ENCODE measurements around the gene KCP.
A peak's percentile ranks its signal among the peaks of the same experiment; 100 is the strongest.

The KCP gene

DNA sequence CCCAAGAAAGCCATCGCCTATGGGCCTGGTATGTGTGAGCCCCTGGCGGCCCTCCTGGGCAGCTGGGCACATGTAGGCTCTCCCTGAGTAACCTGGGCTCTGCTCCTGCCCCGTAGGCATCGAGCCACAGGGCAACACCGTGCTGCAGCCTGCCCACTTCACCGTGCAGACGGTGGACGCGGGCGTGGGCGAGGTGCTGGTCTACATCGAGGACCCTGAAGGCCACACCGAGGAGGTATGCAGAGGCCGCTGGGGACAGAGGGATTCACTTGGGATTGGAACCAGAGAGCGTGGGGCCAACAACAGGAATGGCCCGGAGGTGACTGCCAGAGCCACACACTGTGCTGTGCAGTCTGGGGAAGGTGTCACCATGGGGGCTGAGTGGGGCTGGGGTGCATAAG, 73.0 kb downstream of the KCP start:
- no peak for DNase-seq

DNA sequence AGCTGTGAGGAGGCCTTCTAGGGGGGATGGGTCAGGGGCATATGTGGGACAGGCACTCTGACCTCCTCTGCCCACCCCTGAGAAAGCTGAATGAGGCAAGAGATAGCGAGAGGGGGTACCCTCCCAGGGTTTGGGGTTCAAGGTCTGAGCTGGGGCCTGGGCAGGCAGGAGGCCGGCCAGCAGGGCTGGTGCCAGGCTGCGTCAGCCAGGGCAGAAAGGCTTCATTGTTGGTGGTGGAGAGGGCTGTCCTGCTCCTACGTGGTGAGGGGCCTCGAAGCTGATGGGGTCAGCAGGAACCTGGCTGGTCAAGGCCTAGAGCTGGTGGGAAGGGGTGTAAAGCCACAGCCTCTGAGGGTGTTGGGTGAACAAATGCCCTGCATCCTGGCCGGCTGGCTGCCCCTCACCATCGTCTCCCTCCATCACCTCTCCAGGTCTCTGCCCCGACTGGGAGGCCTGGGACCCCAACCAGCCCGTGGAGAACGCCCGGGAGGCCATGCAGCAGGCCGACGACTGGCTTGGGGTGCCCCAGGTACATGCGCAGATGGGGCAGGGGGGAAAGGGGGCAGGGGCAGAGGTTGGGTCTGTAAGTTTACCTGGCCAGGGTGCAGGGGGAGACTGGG, 73.7 kb downstream of the KCP start:
- no peak for DNase-seq

DNA sequence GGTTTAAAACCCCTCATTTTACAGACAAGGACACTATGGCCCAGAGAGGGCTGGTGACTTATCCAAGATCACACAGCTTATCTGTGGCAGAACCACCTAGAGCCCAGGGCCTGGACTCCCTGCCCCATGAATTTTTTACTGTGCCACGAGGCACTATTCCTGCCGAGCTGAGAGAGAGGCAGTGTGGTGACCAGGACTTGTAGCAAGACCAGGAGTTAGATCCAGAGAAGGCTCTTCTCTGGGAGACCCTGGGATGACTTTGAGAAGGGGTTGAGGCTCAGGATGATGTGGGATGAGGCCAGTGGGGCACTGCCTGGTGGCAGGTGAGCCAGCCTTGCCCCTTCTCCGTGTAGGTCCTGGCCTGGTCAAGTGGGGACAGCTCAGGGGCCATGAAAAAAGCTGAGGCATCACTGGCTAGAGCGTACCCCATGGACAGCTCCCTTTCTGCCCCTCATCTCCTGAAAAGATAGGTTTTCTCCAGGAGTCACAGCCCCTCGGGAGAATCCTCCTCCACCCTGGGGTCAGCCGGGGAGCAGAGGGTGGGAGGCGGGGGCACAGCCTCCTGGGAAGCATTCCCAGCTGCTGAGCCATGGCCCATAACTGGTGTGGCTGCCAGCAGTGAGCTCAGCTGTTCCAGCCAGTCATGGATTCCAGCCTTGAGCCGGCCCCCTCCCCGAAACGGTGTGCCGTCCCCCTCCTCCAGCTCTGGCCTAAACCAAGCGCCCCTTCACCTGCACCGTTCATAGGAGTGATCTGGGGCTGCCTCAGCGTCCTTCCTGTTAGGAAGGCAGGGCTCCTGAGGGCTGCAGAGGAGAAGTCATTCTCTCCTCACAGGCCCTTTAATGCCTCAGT, 74.5 kb downstream of the KCP start:
- peak; percentile 52 for DNase-seq

DNA sequence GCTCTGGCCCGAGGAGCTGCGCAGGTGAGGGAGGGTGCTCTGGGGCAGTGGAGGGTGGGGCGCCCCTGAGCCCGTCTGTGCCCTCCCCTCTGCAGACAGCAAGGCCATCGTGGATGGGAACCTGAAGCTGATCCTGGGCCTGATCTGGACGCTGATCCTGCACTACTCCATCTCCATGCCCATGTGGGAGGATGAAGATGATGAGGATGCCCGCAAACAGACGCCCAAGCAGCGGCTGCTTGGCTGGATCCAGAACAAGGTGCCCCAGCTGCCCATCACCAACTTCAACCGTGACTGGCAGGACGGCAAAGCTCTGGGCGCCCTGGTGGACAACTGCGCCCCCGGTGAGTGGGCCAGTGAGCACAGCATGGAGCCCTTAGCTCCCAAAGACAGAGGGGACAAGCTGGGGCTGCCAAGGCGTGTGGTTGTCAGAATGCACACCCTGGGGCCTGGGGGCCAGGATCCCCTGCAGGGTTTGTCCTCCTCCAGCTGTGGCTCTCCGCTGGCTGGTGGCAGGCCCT, 75.2 kb downstream of the KCP start:
- DNase-seq: no peak

DNA sequence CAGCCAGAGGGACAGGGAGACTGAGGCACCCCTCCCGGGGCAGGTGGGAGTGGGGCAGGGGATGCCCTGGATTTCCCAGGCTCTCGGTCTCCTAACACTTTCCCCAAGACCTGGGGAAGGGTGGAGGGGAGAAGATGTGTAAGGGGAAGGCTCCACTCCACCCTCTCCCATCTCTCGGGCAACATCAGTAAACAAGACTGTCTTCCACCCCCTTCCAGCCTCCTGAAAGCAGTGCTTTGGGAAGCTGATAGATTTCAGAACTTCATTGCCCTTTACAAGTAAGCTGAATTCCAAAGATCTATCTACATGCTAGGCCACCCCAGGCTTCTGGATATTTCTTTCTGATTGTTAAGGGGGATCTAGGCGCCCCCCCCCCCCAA, 76.6 kb downstream of the KCP start:
- DNase-seq: no peak

DNA sequence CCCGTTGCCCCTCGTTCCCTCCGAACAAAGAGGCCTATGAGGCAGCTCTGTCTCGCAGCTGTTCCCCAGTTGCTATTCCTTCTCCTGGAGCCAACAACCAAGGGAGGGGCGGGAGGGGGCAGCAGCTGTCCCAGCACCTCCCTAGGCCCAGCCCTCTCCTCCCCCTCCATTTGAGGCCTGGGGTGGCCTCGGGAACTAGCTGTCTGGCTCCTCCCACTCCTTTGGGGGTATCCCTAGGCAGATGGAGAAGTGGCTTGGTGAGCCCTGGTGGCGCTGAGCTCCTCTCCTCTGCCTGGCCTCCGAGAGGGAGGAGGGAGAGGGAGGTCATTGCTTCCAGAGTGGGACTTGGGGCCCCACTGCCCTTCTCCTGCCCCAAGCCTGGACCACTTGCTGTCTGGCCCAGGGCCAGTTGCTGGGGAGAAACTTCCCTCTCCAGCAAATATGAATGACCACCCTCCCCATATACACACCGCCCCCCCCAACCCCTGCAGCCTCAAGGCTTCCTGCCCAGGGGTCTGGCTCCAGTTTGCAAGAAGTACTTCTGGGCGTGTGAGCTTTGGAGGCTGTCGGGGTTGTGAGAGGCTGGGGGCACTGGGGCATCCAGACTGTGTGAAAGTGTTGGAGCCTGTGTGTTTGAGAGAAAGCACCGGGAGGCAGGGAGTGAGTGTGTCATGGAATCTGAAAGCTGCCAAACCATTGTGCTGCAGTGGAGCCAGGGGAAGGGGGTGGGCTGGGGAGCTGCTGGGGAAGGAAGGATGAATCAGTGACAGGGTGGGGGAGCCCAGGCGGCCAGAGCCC, 77.2 kb downstream of the KCP start:
- peak; percentile 87 for DNase-seq

DNA sequence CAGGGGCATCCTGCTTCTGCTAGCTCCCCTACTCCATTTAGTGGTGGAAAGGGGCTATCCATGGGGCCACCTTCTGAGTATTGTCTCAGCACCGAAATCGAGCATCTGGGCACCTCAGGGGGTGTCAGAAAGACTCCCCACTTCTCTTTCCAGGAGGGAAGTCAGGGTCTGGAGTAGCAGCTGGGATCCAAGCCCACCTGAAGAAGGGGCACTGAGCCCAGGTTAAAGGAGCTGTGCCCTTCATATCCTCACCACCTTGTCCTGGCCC, 77.7 kb downstream of the KCP start:
- no peak for DNase-seq

DNA sequence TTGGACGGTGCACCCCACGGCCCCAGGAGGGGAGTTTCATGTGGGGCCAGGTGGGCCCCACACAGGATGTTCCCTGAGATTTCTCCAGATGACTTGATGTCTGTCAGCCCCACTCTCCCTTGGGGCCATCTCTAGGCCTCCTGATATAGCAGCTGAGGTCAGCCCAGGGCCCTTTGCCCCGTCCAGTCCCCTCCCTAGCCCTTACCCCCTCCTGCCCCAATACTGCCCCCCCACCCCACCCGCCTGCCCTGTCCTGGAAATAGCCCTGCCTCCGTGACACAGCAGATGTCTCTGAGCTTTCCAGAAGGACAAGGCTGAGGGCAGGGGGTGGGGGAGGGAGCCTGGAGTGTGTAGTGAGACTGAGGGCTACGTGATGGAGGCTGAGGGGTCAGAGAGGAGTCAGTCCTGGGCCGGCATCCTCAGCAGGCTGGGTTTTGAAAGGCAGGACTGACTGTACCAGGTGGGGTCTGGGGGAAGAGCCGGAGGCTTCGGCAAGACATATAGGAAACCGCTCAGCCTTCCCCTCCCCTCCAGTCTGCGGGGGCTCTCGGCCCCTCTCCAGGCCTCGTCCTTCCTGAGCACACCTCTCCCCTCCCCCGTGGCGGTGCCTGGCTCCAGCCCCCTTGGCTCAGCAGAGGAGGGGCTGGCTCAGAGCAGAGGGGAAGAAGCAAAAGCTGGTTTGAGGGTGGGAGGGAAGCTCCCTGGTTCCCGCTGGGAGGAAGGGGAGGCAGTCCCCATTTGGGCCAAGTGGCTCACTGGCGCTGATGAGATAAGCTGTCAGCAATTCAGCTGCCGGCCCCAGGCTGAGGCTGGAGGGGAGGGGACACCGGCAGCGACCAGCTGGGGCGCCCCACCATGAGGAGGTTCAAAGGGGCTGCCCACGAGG, 78.3 kb downstream of the KCP start:
- peak; percentile 64 for DNase-seq

DNA sequence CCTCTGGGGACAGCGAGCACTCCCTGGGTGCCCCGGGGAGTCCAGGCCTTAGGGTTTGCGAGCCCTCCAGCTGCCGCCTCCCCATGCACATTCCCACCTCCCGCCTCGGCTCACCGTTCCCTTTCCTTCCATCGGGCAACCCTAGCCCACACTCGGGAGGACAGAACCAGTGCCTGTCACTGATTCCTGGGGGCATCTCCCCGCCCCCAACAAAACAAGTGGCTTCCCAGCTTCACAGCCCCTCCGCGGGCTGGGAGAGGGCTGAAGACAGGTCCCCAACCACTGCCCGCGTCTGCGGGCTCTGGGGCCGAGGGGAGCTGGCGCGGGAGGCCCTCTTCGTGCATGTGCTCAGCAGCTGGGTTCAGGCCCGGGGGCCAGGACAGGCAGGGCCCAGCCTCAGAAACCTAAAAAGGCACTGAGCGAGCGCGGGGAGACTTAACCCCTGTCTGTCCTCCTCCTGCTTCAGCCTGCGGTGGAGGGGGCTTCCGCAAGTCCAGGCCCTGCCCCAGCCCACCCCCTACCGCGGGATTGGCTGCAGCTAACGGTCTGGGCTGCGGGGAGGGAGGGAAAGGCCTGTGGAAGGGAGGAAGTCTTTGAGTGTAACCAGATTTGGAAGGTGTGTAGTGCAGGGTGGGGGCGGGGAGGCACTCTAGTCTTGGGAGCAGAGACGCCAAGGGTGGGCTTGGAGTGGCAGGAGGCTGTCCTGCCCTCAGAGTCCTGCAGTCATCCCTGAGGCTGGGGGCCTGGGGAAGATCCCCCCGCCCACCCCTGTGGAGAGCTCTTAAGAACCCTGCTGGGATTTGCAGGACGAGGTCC, 79.1 kb downstream of the KCP start:
- peak; percentile 86 for DNase-seq

DNA sequence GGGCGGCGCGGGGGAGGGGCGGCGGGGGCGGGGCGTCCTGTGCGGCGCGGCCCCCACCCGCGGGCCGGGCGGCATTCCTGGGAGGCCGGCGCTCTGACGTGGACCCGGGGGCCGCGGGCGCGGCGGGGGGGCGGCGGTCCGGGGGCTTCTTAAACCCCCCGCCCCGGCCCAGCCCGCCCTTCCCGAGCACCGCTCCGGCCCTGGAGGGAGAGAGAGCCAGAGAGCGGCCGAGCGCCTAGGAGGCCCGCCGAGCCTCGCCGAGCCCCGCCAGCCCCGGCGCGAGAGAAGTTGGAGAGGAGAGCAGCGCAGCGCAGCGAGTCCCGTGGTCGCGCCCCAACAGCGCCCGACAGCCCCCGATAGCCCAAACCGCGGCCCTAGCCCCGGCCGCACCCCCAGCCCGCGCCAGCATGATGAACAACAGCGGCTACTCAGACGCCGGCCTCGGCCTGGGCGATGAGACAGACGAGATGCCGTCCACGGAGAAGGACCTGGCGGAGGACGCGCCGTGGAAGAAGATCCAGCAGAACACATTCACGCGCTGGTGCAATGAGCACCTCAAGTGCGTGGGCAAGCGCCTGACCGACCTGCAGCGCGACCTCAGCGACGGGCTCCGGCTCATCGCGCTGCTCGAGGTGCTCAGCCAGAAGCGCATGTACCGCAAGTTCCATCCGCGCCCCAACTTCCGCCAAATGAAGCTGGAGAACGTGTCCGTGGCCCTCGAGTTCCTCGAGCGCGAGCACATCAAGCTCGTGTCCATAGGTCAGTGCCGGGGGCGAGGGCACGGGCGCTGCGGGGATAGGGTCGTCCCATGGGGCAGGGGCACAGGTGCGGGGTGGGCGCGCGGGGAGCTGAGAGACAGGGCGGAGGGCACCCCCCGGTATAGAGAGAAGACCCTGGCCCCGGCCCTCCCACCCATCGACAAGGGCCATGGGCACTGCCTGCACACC, 80.0 kb downstream of the KCP start, which contains the start of gene FLNC:
FLNC (plus strand) TSS at position 176 of the 947 bp plus-strand sequence; CDS start at position 408, 232 bp downstream.
- peak; percentile 78 for DNase-seq

DNA sequence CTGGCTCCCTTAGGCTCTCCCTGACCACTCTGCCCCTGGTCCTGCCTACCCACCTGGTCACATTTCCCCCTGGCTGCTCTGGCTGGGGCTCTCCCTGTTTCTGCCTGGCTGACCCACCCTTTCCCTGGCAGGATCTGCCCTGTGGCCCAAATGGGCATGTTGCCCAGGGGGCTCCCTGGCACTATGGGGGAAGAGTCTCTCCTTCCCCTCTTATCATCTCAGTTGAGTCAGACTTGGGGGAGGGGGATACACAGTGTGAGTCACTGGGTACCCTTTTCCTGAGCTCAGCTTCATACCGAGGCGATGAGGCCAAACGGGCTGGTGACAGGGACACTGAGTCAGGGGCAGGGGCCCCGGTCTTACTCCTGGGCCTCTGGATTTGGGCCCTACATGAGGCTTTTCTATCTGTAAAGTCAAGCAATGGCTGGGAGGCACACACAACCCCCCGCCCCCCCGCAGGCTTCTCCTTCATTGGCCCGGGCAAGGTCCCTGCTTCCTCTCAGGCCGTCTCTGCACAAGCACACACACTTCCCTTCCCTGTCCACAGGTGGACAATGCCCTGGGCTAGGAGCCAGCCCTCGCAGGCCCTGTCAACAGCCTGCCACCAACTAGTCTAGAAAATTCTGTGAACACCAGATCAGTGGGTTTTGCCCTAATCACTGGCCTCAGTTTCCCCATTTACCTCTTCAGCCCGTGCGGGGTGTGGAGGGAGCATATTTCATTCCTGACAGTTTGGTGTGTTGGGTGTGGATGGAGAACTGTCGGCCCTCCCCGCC, 80.9 kb downstream of the KCP start:
- peak; percentile 86 for DNase-seq

DNA sequence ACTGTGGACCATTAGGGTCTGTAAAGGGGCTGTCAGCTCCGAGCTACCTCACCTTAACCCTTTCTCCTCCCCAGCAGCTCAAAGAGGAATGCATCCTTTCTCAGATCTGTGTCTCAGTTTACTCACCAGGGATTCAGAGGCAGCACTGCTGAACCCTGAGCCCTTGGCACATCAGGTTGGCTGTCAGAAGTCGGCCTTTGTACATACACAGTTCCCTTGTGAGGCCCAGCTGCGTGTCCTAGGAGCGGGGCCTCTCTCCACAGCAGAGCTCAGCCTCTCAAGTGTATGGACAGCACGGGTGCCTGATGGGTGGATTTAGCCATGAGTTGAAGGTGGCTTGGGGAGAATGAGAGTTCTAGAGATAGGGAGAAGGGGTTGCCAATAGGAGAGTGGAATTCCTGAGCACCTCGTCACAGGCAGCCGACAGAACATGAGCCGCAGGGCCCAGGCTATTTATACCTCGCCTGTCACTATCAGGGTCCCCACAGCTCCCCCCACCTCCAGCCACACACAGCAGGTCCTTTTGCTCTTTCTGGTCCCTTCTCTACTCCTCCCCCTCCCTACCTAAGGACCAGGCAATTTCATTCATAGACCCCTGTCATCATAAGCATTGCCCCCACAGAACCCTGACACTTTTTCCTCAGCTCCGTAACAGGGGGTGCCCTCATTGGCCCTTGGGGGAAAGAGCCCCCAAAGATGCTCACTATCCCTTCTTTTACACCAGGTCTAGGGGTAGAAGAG, 82.4 kb downstream of the KCP start:
- peak; percentile 85 for DNase-seq

DNA sequence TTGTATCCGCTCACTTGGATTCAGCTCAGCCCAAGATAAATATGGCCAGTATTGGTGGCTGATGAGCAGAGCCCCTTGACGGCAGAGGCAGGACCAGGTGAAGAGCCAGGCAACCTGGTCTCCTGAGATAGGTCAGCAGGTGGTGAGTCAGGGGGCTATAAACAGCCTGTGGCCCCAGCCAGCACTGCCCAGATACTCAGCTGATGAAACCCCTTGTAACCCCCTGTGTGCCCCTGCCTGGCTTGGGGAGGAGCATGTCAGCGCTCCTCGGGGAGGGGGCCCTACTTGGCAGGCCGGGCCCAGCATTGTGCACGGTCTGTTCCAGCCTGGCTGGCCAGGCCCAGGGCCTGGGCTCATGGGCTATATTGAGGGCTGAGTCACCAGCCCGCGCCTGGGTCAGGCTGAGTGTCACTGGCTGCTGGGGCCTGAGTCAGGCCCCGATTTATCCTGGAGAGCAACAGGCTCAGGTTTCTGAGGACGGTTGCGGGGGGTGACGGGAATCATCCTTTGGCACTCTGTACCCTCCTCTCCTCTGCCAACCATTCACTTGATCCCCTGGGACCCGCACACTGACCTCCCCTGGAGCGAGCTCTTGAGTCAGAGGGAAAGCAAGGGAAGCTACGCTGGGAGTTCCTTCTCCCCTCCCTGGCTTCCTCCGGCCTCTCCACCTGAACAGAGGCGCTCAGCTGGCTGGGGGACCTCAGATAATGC, 83.1 kb downstream of the KCP start:
- peak; percentile 81 for DNase-seq

DNA sequence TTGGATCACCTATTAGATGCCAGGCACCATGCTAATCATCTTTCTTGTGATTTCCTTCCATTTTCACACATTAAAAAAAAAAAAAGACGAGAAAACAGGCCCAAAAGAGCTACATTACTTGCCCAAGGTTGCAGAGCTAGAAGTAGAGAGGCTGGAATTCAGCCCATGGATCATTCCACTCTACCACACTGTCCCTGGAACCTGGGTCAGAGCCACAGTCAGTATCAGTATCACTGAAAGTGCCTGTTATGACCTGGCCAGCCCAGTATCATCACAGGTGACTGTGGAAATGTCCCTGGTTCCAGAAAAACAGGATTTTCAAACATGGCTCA, 83.6 kb downstream of the KCP start:
- DNase-seq: no peak

Measured in fibroblast of skin of right quadriceps (primary cell).